ENCODE results near the gene TRAPPC2L.

Gene TRAPPC2L

DNA sequence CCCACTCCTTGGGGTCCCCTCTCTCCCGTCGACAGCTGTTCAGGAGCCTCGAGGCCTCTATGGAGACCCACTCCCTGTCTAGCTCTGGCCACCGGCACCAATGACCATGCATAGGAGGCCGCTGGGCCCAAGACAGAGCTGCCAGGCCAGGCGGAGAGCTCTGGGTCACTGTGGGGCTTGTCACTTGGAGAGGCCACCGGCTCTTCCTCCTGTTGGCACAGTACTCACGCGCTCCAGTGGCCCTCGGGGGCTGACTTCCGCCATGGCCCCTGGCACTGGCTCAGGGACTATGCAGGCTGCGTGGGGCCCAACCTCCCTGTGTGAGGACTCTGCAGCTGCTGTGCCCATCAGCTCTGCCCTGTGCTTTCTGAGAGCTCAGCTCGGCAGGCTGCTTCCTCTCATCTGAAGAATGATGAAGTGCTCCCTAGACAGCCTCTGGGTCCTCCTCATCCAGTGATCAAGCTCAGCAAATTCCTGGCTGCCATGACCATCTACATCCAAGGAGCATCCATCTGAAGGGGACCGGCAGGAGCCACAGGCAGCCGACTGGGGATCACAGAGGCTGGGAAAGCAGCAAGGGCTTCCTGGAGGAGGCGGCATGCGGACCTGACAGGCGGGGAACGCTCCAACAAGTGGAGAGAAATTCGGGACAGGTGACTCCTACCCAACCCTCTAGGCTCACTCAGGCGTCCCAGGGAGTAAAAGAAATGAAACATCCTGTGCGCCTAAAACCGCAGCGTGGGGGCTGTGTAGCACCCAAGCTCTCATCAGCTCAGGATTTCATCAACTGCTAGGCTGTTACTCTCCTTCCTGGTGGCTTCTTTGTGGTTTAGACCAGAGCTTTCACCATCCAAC is 17.0 kb upstream of the TRAPPC2L start:
- DNase-seq (ENCODE audit: low read depth): no peak

- DNase-seq (ENCODE audit: low read depth): no peak
Observed at GRCh38 chr16:88840600-88841215, 16.2 kb upstream of the TRAPPC2L start.

DNA sequence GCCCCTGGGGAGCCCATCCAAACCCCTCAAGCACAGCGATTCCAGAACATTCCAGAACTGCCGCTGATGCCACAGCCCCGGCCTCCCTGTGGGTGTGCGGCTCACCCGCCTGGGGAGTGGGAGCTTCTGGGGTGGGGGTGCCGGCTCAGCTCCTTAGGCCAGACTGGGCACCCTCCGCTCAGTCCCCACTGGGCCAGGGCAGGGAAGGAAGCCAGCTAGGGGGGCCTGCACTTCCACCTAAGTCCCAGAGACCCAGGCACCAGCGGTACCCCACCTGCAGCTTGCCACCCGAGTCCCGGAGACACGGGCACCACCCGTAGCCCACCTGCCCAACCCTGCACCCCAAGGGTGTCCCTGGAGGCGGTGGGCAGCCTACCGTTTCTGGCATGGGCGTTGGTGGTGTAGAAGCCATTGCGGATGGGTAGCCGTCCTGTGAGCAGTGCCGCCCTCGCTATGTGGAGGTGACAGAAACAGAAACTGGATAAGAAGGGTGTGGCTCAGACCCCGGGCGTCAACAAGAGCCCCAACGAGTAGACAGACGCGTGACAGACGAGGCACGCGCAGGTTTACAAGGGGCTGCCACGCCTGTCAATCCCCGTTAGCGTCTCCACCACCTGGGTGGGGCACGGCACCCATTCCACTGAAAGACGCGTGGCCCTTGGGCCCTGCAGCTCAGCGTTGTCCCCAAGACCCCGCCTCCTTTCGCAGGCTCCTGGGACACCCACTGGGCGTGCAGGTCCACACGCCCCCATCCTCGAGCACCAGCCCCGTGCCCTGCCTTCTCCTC is 15.2 kb upstream of the TRAPPC2L start:
- no peak for DNase-seq (ENCODE audit: low read depth)

DNA sequence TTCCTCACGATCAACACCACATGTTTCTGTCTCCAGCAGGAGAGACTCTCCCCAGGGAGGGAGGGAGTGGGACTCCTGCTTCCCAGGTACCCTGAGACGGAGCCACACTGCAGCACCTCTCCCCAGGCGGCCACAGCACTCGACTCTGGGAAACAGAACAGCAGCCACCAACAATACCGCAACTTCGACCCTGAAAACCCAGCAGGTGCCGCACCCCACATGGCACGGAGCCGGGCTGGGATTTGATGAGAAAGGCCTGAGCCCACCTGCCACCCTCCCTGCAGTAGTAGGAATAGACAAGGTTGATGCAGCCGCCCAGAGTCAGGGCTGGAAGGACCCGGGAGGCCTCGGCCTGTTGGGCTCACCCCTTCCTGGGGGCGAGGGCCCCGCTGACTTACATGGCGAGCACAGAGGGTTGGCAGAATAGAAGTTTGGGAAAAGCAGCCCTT is 14.6 kb upstream of the TRAPPC2L start:
- DNase-seq (ENCODE audit: low read depth): no peak

GRCh38 chr16:88842806-88843205 is 14.1 kb upstream of the TRAPPC2L start:
- DNase-seq (ENCODE audit: low read depth): no peak

- DNase-seq (ENCODE audit: low read depth): no peak
Observed at GRCh38 chr16:88843256-88843655, 13.7 kb upstream of the TRAPPC2L start.

DNA sequence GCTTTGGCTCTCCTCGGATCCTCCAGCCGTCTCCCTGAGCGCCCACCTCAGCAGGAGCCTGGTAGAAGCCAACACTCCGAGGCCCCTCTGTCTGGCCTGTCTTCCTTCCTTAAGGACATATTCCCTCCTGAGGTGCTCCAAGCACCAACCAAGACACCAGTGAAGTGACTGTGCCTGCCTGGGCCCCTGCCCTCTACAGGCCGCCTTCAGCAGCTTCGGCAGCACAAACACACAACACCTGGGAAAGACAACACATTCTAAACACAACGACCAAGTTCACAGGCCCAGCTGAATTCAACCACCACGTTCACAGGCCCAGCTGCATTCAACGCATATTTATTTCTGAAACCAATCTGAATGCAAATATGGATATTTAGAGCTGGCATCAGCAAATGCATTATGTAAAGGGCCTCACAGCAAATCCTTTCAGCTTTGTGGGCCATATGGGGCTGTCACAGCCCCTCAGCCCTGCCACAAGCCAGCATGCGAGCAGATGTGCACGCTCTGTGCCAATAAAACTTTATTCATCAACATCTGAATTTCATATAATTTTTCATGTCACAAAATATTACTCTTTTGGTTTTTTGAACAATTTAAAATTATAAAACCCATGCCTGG is 12.4 kb upstream of the TRAPPC2L start:
- DNase-seq (ENCODE audit: low read depth): no peak

DNA sequence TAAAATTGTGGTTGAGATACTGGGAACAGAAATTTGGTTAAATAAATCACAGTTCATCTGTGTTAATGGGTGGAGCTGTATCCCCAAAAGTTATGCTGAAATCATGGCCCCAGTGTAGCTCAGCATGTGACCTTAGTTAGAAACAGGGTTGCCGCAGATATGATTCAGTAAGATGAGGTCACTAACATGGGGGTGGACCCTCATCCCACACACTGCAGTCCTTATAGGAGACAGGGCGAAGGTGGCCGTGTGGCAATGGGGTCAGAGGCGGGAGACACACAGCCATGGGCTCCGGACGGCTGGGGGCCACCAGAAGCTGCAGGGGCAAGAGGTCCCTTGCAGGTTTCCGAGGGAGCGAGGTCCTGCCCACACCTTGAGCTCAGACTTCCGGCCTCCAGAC is 10.8 kb upstream of the TRAPPC2L start:
- DNase-seq (ENCODE audit: low read depth): no peak

- no peak for DNase-seq (ENCODE audit: low read depth)
Observed at GRCh38 chr16:88847654-88848053, 9.3 kb upstream of the TRAPPC2L start.

DNA sequence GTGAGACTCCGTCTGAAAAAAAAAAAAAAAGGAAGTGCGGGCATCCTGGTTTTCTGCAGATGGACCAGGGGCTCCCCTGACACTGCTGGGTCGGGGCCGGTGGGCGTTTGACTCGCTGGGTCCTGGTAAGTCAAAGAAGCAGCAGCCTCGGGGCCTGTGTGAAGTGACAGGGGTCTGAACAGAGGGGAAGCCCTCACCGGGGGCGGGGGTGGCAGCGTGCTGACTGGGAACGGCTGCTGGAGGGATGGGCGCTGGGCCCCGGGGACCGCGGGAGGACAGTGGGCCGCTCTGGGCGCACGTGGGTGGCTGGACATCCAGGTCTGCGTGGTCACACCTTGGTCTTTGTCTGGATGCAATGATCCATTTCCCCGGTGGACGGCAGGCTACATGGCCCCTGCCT is 8.4 kb upstream of the TRAPPC2L start:
- no peak for DNase-seq (ENCODE audit: low read depth)

DNA sequence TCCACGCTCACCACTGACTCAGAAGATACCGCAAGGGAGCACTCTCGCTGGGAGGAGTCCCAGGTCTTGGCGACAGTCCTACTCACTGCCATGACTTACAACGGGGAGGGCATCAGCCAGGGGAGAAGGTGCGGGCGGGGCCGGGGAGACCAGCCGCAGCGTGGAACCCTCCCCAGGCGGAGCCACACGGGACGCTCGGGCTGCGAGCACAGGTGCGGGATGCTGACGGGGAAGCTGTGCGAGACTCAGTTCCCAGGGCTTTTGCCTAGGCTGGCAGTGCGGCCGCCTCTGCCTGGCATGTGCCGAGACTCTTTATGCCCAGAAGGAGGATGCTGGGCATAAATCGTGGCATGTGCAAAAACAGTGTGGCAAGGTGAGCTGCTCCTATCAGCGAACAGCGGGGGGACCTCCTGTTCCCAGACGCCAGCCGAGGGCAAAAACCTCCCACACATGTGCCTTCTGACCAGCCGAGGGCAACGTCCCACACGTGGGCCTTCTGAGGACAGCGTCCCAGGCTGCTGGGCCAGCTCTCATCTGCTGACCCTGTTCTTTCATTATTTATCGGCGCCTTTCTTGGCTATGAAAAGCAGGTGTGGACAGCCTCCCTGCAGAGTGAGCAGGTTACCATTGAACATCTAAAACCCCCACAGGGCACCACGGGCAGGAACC is 6.3 kb upstream of the TRAPPC2L start:
- DNase-seq (ENCODE audit: low read depth): no peak

- no peak for DNase-seq (ENCODE audit: low read depth)
Observed at GRCh38 chr16:88851616-88852015, 5.3 kb upstream of the TRAPPC2L start.

DNA sequence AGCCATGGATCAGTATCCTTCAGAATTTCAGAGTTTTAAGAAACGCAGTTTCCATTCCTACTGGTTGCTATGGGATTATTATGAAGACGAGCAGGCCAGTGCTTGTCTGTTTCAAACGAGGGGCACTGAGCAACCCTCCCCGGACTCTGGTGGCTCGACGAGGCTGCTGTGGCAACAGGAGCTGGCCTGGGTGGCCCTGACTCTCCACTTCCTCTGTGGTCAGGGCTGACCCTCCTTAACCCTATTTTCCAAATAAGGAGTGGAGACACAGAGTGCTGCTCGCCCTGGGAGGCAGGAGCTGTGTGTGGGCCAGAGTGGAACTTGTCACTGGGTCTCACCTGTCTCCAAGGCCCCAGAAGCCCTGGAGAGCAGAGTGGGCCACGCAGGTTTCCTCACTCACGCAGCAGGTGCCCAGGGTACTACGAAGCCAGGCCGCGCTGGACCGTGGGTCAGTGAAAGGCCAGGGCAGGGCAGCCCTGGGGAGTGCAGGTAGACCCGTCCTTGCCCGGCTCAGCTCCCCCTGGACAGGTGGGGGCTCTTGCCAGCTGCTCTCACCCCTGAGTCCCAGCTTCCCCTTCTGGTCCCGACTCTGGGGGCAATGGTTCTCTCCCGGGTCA is 3.5 kb upstream of the TRAPPC2L start:
- DNase-seq (ENCODE audit: low read depth): no peak

- no peak for DNase-seq (ENCODE audit: low read depth)
Observed at GRCh38 chr16:88854306-88855111, 2.4 kb upstream of the TRAPPC2L start.

- DNase-seq (ENCODE audit: low read depth): no peak
Observed at GRCh38 chr16:88855176-88855575, 1.8 kb upstream of the TRAPPC2L start.

- DNase-seq (ENCODE audit: low read depth): no peak
Observed at GRCh38 chr16:88855736-88856121, 1.2 kb upstream of the TRAPPC2L start.

DNA sequence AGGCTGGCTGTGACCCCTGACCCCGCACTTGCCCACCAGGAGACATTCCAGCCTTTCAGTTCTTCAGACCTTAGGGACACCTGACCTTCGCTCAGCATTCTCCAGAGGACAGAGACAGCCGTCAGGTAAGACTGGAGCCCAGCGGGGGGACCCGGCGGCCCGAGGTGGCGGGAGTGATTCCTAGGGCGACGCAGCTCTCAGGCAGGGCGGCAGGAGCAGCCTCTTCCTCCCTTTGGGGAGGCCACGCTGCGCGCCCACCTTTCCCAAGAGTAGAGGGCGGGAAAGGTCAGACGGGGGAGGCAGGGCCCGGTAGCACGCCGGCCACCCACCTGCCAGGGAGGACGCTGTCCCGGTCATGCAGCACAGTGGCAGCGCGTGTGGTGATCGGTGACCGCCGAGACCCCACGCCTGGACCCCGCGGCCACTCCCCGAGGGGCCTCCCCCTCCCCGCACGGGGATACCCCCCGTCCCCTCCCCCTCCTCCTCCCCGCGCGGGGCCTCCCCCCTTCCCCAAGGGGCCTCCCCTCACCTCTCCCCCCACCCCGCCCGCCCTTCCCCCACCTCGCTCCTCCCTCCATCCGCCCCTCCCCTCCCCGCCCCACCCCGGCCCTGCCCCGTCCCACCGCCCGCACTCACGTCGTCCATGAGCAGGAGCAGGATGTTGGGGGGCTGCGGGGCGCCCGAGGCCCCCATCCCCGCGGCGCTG is 652 bp upstream of the TRAPPC2L start:
- no peak for DNase-seq (ENCODE audit: low read depth)

DNA sequence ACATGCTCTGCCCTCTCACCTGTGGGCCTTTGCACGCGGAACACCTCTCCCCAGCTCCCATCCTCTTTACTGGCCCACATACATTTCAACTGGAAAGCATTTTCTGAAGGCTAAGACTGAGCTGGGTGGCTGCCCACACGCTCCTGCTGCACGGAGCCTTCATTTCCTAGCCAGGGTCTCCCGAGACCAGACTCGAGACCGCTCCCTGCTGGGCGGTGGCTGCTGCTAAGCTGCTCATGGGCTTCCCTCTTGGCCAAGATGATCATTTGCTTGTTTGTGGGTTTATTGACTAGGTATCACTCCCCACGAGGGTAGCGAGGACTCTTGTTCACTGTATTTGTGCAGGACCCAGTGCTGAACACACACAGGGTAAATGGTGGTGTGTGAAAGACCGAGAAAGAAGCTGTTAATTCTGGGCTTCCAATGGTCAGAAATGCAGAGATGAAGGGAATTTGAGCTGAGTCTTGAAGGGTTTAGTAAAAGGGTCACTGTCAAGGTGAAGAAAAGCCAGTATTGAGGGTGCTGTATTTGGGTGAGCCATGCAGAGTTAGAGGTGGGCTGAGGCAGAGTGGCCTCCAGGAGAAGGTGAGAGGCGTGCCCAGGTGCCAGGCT is 907 bp downstream of the TRAPPC2L start:
- peak; percentile 71 for DNase-seq (ENCODE audit: low read depth)

DNA sequence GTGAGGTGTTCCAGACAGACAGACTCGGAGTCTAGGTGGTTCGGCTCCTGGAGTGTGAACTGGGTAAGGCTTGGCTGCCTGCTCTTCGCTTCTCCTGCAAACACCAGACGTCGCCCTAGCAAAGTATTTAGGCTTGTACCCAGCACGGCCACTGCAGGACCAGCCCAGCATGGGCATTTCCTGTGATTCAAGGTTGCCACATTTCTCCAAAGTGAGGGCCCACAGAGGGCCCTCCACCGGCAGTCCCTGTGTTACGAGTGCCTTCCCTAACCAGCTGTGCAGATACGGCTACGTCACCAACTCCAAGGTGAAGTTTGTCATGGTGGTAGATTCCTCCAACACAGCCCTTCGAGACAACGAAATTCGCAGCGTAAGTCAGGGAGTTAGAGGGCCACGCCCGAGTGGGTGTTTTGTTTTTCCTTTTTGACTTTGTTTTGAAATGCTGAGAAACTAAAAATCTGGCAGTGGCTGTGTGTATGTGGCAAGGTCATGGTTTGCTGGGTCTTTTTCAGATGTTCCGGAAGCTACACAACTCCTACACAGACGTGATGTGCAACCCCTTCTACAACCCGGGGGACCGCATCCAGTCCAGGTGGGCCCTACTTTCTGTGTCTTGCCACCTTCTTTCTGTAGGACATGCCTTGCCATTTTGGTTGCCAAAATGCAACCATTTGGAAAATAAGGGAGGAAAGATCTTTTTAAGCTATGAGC is 2.6 kb downstream of the TRAPPC2L start:
- no peak for DNase-seq (ENCODE audit: low read depth)

Measured in activated T-cell treated with anti-CD3 and anti-CD28 coated beads for 1 hour (primary cell).